Medulla oblongata (tissue), 1 donor: Measurements from ENCODE around the gene GAB2.
"Not testable (repeated sequence)": the region's sequence is repeated elsewhere in the genome, so short reads cannot be mapped to it uniquely, and the experiment has no call there.

Experiments used
- DNase-seq: peaks from one replicate; pipeline ENCODE4 v3.0.0-alpha.2; 2015; ENCODE audit errors: extremely low spot score

The GAB2 gene

DNA sequence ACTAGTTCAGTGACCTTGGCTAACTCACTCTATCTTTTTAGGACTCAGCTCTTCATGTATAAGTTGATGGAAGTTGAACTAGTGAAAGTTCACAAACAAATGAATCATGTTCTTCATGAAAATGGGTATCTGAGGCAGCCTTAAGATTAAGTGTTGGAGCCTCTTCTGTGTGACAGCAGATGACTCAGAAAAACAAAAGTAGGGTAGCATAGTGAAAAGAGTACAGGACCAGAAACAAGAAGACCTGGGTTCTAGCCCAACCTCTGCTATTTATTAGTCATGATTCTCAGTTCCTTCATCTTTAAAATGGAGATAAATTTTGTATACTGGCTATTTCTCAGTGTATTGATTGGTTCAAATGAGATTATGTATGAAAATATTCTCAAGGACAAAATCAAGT, 168.7 kb downstream of the GAB2 start:
- DNase-seq, result no peak

DNA sequence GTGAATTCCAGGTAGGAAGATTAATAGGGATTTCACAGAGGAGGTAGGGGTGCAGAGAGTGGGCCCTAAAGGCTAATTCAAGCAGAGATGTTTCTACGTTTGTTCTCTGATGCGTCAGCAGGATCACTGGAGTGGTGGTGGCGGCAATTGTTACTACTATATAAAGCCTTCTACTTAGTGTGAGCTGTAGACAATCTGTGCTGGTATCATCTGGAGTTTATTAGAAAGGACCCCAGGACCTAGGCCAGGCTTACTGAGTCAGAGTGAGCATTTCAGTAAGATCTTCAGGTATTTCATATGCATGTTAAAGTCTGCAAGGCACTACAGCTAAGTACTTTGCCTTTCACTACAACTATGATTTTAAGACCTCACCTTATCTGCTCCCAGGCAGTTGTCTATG, 169.4 kb downstream of the GAB2 start:
- no peak for DNase-seq

DNA sequence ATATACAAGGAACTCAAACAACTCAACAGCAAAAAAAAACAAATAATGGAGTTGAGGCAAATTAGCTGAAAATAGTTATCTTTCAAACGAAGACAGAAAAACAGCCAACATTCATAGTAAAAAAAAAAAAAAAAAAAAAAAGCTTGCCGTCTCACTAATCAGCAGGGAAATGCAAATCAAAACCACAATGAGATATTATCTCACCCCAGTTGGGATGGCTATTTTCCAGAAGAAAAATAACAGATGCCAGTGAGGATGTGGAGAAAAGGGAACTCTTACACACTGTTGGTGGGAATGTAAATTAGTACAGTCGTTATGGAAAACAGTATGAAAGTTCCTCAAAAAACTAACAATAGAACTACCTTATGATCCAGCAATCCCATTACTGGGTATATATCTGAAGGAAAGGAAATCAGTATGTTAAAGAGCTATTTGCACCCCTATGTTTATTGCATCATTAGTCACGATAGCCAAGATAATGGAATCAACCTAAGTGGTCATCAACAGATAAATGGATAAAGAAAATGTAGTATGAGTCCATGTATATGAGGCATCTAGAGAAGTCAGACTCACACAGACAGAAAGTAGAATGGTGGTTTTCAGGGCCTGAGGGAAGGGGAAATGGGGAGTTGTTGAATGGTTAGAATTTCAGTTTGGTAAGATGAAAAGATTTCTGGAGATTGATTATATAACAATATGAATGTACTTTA, 172.9 kb downstream of the GAB2 start:
- DNase-seq, result no peak

DNA sequence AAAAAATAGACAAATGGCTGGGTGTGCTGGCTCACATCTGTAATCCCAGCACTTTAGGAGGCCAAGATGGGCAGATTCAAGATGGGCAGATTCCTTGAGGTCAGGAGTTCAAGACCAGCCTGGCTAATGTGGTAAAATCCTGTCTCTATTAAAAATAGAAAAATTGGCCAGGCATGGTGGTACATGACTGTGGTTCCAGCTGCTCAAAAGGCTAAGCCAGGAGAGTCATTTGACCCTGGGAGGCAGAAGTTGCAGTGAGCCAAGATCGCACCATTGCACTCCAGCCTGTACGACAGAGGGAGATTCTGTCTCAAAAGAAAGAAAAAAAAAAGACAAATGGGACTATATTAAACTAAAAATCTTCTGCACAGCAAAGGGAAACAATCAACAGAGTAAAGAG, 173.5 kb downstream of the GAB2 start:
- DNase-seq, result no peak

DNA sequence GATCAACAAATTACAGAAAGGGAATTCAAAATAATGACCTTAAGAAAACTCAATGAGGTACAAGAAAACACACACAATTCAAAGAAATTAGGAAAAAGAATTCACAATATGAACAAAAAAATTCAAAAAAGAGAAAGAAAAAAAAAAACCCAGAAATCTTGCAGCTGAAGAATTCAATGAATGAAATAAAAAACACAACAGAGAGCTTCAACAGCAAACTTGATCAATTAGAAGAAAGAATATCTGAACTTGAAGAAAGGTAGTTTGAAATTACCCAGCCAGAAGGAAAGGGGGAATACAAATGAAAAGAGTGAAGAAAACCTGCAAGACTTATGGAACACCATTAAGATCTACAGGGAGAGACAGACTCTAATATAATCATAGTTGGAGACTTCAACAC, 176.1 kb downstream of the GAB2 start:
- no peak for DNase-seq

DNA sequence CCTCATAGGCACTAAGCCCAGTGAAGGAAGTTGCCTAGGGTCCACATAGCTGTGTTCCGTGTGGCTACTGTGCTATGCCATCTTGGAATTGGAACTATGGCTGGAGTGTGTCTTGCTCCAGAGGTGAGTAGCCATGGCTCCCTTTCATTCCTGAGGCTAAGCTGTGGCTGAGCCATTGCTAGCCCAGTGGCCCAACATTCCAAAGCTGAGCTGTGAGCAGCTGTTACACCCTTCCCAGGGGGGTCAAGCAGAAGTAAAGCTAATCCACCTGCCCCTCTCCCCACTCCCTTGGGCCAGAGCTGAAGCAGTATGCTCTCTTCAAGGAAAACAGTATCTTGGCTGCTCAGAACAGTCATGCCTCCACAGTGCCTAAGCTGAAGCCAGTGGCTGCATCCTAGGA, 177.8 kb downstream of the GAB2 start:
- no peak for DNase-seq

DNA sequence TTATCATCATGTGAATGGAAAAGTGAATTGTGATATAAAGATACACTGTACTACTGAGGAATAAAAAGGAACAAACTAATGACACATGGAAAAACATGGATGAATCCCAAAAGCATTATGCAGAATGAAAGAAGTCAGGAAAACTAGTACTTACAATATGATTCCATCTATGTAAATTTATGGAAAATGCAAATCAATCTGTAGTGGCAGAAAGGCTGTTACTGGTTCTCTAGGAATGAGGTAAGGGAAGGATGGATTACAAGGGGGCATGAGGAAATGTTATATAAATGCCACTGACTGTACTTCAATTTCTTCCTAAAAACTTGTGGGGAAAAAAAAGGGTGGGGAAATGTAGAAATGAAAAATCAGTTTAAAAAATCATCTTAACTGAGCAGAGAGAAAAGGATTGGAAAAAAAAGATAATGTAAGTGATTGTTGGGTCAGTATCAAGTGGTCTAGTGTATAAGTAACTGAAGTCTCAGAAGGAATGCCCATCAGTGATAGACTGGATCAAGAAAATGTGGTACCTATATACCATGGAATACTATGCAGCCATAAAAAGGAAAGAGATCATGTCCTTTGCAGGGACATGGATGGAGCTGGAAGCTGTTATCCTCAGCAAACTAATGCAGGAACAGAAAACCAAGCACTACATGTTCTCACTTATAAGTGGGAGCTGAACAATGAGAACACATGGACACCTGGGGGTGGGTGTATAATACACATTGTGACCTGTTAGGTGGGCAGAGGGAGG, 180.2 kb downstream of the GAB2 start:
- DNase-seq, result no peak

DNA sequence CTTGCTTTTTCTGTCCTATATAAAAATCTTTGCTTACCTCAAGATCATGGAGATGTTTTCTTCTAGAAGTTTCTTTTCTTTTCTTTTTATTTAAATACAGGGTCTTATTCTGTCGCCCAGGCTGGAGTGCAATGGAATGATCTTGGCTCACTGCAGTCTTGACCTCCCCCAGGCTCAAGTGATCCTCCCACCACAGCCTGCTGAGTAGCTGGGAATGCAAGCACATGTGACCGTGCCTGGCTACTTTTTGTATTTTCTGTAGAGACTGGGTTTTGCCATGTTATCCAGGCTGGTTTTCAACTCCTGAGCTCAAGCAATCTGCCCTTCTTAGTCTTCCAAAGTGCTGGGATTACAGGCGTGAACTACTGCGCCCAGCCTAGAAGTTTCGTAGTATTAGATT, 183.6 kb downstream of the GAB2 start:
- DNase-seq, result no peak

DNA sequence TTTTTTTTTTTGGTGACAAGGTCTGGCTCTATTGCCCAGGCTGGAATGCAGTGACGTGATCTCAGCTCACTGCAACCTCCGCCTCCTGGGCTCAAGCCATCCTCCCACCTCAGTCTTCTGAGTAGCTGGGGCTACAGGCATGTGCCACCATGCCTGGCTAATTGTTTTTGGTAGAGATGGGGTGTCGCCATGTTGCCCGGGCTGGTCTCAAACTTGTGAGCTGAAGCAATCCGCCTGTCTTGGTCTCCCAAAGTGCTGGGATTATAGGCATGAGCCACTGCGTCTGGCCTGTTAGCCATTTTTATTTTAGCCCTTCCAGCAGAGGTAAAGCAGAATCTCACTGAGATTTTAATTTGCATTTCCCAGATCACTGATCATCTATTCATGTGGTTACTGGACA, 184.6 kb downstream of the GAB2 start:
- DNase-seq, result not testable (repeated sequence)

DNA sequence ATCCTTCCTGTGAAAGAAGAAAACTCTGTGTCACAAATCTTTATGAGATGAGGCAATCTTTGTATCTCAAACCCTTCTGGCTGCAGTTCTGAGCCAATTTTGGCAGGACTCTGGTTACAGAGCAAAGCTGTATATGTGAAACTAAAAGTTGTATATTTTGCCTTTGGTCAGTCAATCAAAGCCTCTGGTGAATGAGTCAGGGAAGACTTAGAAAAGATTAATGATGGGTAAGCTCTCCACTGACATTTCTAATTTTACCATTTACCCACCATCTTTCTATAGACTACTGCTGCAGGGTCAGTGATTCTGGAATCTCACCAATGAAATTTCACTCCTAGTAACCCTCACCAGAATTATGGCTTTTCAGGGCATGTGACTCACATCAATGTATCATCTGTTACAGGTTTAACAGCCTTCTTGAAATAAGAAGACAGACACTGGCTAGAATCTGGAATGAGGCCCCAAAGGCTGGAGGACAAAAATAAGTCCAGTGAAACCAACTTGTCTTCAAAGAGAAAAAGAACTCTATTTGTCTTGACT, 185.6 kb downstream of the GAB2 start:
- no peak for DNase-seq

DNA sequence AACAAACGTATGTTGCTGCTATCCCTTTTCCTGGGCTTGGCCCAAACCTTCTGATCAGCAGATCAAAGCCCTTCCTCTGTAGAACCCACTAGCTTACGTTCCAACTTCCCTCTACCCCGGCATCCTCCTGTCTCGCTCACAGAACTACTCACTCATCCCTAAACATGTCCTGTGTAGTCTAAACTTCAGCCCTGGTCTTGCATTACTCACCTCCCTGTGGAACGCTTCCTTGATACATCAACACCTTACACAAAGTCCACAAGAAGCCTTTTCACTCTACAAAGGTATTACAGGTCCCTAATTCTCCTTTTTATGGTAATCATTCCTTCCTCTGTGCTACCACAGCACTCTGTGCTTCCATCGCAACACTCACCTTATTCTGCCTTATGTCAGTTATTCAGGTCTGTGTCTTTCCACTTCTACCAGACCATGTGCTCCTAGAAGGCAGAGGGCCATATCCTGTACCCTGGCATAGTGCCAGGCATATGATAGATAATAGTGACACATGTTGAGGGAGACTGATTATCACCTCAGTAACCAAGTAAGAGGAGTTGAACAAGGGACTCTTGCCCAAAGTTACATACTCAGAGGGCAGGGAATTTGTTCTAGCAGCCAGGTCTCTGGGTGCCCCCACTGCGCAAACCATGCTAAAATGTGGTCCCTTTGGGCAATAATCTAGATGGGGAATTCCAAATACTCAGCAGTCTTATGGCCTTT, 187.3 kb downstream of the GAB2 start:
- DNase-seq, result no peak

DNA sequence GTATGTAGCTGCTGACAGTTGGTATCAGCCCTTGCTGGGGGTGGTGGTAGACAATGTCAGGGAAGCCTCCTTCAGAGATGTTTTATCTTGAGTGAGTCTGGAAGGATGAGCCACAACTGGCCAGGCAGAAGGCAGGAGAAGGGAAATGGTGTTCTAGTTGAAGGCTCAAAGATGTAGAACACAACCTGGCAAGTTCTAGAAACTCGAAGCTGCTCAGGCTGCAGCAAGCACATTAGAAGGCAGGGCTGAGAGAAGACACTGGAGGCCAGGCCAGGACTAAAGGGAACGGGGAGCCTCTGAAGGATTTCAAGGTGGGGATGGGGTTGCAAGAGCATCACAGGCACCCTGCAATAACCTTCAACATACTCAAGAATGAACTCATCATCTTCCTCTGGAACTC, 188.5 kb downstream of the GAB2 start:
- DNase-seq, result no peak

DNA sequence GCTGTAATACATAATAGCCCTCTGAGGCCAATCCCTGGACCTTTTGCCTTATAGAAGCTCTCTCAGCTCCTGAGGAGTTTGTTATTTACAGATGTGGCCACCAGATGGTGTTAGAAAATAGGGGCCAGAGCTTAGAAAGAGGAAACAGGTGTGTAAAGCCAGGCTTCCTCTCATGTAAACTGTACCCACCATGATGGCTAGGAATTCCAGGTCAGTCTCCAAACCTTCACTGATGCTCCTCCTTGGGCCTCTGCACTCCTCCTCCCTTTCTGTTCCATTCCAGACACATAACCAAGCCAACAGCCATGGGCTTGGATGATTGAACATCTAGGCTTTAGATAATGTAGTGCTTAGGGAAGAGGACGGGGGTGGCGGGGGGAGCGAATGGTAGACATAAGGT, 189.2 kb downstream of the GAB2 start:
- peak; percentile 90 for DNase-seq

DNA sequence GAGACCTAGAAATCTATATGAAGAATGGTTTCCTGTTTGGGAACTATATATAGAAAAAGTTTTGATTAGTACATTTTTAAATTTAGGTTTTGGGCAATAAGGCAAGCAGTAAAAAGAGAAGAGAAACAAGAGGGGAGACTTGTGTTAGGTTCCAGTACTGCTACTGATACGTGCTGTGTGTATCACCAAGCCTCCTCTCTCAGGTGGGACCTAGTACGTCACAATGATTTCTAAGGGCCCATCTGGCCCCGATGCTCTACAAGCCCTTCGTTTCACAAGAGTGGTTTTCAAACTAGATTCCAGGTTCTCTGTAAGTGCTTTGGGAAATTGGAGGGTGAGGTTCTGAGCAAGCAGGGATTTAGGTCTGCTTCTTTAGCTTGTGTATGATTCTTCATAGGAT, 189.7 kb downstream of the GAB2 start:
- no peak for DNase-seq

DNA sequence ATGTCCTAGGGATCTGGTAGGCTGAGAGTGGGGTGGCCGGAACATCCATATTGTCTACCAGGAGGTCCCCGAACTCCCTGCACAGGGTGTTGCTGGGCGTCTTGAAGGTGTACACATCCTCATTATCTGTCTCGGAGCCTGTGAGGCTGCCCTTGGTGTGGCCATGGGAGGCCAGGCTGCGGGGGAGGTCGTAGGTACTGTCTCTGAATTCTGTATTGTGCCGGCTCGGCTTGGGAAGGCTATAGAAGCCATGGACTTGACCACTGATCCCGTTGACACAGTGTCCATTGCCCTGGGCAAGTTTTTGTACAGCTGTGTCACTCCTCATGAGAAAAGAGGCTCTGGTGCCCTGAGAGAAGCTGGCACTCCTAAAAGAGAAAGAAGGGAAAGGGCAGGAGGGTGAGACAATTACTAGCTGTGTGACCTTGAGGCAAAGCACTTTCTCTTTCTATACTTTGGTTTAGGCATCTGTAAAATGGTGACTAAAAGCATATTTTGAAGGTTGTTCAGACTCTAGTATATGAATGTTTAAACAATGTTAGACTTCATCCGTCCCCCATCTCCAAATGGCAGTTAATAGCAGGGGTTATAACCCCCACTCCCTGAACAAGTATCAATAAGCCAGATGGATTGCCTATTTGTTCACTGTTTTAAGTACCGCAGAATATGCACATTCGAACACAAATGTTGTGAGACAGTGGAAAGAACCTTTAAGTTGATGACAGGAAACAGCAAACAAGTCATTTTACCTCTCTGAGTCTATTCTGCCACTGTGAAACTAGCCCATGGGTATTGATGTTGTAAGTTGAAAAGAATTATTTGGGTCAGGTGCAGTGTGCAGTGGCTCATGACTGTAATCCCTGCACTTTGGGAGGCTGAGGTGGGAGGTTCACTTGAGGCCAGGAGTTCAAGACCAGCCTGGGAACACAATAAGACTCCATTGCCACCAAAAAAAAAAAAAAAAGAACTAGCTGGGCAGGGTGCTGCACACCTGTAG, 190.6 kb downstream of the GAB2 start:
- no peak for DNase-seq

DNA sequence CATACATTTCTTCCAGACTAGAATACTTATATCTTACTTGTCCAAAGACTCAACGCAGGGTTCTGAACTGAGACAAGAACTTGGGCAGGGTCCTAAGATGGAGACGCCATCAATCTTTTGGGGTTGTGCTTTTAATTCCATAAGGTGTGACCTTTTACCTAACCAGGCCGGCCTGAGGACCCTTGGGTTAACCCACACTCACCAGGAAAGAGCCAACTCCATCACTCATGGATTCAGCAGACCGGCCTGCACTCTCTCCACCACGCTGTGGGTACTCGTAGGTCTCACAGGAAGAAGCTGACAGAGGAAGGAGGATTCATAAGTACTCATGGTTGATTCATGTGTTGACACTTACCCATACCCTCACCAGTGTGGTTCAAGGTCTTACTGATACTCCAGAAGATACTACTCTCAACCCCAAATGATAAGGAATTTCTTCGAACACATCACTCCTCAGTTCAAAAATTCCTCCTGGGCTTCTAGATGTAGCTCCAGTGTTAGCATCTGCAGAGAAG, 192.7 kb downstream of the GAB2 start:
- no peak for DNase-seq

DNA sequence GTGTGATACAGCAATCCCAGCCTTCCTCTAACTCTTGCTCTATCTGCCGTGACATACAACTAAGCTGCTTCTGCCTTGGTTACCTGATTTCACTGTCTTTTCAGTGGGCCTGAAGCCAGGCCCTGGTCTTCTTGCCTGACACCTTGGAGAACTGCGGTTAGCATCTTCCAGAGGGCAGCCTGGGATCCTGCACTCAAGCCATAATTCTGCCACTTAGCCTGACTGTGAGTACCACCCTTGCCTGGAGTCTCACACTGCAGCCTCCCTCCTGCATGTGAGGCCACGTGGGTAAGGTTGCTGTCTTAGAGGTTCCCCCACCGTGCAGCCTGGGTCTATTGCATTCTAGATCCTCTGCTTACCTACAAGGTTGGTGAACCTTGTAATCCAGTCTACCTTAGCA, 193.1 kb downstream of the GAB2 start:
- DNase-seq, result no peak

DNA sequence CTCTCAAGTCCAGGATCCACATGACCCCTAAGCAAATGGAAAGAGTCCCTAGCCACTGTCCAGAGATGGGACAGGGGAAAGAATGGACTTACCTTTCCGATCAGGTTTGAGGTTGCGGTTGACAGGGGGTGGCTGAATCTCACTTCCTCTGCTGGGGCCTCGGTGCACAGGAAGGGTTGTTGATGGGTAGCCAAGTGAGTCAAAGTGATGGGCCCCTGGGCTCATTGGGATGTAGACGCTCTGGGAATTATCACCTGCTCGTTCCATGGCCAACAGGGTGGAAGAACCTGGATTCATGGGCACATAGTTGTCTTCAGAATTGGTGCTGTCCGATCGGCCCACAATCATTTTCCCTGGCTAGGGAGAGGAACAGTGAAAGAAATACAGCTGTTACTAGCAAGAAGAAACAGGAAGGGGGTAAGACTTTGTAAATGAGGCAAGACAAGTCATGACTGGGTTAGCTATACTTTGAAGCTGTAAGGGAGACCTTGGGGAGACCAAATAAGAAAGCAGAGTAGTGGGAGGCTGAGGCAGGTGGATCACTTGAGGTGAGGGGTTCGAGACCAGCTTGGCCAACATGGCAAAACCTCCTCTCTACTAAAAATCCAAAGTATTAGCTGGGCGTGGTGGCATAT, 194.2 kb downstream of the GAB2 start:
- no peak for DNase-seq

DNA sequence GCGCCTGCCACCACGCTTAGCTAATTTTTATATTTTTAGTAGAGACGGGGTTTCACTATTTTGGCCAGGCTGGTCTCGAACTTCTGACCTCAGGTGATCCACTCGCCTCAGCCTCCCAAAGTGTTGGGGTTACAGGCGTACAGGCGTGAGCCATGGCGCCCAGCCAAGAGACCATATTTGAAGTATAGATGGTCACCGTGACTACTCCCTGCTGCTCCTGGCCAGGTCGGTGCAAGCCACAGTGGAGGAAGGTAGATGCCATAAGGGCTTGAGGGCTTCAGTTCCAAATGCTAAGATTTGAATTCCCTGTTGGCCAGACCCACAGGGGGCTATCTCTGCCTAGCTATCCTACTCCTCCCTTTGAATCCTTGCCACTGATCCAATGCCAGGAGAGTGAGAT, 194.9 kb downstream of the GAB2 start:
- DNase-seq, result not testable (repeated sequence)

DNA sequence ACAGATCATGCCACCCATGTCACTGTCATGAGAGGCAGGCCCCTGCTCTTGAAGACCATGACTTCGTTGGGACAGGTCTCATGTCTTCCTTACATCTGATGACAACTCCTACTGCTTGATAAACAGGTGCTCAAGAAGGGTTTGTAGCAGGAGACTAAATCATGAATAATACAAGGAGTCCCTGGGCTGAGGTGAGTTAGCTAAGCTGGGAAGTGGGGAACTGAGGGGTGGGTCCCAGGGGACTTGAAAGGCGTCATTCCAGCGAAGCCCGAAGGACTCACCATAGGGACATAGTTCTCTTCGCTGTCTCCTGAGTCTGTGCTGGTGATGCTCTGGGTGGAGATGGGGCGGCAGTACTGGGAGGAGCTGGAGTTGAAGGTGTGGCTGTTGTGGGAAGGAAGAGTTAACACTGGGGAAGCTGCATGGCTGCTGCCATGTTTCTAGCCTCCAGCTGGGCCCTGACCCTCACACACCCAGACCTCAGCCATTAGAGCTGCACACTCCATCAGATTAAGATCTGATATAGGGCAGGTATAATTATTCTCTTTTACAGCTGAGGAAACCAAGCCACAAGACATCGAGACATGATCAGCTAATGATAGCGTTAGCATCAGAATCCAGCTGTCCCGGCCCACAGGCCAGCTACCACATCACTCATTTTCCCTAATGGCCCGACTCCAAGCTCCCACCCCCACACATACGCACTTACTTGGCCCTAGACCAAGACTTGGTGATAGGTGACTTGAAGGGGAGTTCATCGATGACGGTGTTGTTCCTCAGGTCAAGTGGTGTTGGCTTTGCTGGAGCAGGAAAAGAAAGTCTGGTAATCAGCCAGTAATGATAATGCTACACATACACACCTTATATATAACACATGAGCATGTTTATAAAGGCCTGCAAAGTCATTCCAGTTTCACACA, 196.0 kb downstream of the GAB2 start:
- DNase-seq, result no peak
